Stimulated activated CD4-positive, alpha-beta T cell treated with anti-CD3 and anti-CD28 coated beads, Interleukin-15, amount 100 ng/mL, for 48 hours (primary cell): ENCODE results near the gene STT3B.

ENCODE experiments used
- DNase-seq, 2 donors: peaks; one replicate each; pipeline ENCODE4 v3.0.0-alpha.2; 2020; ENCODE audit warnings: low read depth in 2 of 2

The STT3B gene

GRCh38 chr3:31521468-31521867 lies 11.3 kb upstream of the STT3B start:
- no peak for DNase-seq

- DNase-seq, result no peak
Measured at GRCh38 chr3:31522152-31522551, 10.6 kb upstream of the STT3B start.

GRCh38 chr3:31523543-31523942 lies 9.2 kb upstream of the STT3B start:
- DNase-seq, result no peak

- DNase-seq, result no peak
Measured at GRCh38 chr3:31525532-31525931, 7.2 kb upstream of the STT3B start.

- no peak for DNase-seq
Measured at GRCh38 chr3:31529421-31529820, 3.3 kb upstream of the STT3B start.

GRCh38 chr3:31530039-31530959 lies 2.4 kb upstream of the STT3B start:
- no peak for DNase-seq

GRCh38 chr3:31530960-31531335 lies 1.8 kb upstream of the STT3B start:
- DNase-seq, result no peak

- DNase-seq, result no peak
Measured at GRCh38 chr3:31531452-31531991, 1.2 kb upstream of the STT3B start.

- peak; percentile 98 to 99 for DNase-seq
Measured at GRCh38 chr3:31531992-31532586, 636 bp upstream of the STT3B start.

- peak; percentile 35 to 43 for DNase-seq
Measured at GRCh38 chr3:31533169-31534064, 692 bp downstream of the STT3B start.

GRCh38 chr3:31534065-31534425 lies 1.3 kb downstream of the STT3B start:
- no peak for DNase-seq

GRCh38 chr3:31536497-31536896 lies 3.8 kb downstream of the STT3B start:
- DNase-seq, result no peak

GRCh38 chr3:31538801-31539200 lies 6.1 kb downstream of the STT3B start:
- DNase-seq, result no peak

GRCh38 chr3:31539275-31539674 lies 6.5 kb downstream of the STT3B start:
- DNase-seq, result no peak

GRCh38 chr3:31541089-31541488 lies 8.4 kb downstream of the STT3B start:
- DNase-seq, result no peak

- no peak for DNase-seq
Measured at GRCh38 chr3:31542246-31542645, 9.5 kb downstream of the STT3B start.

- DNase-seq, result no peak
Measured at GRCh38 chr3:31543375-31543774, 10.7 kb downstream of the STT3B start.

- no peak for DNase-seq
Measured at GRCh38 chr3:31544634-31545033, 11.9 kb downstream of the STT3B start.

GRCh38 chr3:31546162-31546561 lies 13.4 kb downstream of the STT3B start:
- DNase-seq, result no peak

GRCh38 chr3:31546725-31547124 lies 14.0 kb downstream of the STT3B start:
- no peak for DNase-seq

- no peak for DNase-seq
Measured at GRCh38 chr3:31550452-31551251, 17.9 kb downstream of the STT3B start.
